Upper lobe of right lung (tissue), 1 donor: ENCODE data around the gene PHF8. TPM values are rescaled to one million over a fixed set of nuclear protein-coding genes. Genes with fewer than 3 reads are reported as not detected.

Experiments
- ATAC-seq: fragments of 200-7000 bp; cut with Tn5 transposase; one replicate; pipeline ENCODE4 v1.9.1; 2020; ENCODE audit warnings: mild to moderate bottlenecking, moderate library complexity
- DNase-seq: peaks from one replicate; pipeline ENCODE4 v3.0.0-alpha.2; 2020
- H3K27ac ChIP-seq: fragments of 200-600 bp; one replicate; pipeline ENCODE4 v1.8.0; 2022
- H3K27me3 ChIP-seq: fragments of 200-600 bp; one replicate; pipeline ENCODE4 v1.8.0; 2022; ENCODE audit warnings: mild to moderate bottlenecking
- H3K36me3 ChIP-seq: fragments of 200-600 bp; one replicate; pipeline ENCODE4 v1.8.0; 2022
- H3K4me1 ChIP-seq: fragments of 200-600 bp; one replicate; pipeline ENCODE4 v1.8.0; 2022
- H3K4me3 ChIP-seq: fragments of 200-600 bp; one replicate; pipeline ENCODE4 v1.8.0; 2022; ENCODE audit warnings: mild to moderate bottlenecking
- H3K9me3 ChIP-seq: fragments of 200-600 bp; one replicate; pipeline ENCODE4 v1.8.0; 2022
- intact Hi-C: fragments of 100-400 bp; cut with DNase I; formaldehyde crosslinking; loops from one replicate; pipeline ENCODE4 v1.11.0; 2022
- long read RNA-seq: library from polyadenylated mRNA; unstranded; transcript quantifications from one replicate; pipeline ENCODE4 v2.0.0, GENCODE V29; 2021
- total RNA-seq: library from RNA; stranded (reverse); fragmentation: NEBNext Ultra II Directional; extraction: Animal tissue kit (Norgen Biotek cat#: 25700); gene quantifications from one replicate; pipeline ENCODE4 v1.2.1, GENCODE V29; 2021
- TF ChIP-seq, protein P1 (sequence below): fragments of 200-600 bp; IDR thresholded peaks from one replicate; pipeline ENCODE4 v1.8.0; 2022; ENCODE audit warnings: antibody characterized with exemption
- donor health status: DM: no; HTN: yes; CAD: no; lungs with severe emphysema.

The PHF8 gene
- total RNA-seq: 28.5 TPM
- long read RNA-seq, partial matches to known transcripts: 5 of 8 reads
- long read RNA-seq, other reads (novel, unspliced or antisense): 3 of 8 reads

DNA sequence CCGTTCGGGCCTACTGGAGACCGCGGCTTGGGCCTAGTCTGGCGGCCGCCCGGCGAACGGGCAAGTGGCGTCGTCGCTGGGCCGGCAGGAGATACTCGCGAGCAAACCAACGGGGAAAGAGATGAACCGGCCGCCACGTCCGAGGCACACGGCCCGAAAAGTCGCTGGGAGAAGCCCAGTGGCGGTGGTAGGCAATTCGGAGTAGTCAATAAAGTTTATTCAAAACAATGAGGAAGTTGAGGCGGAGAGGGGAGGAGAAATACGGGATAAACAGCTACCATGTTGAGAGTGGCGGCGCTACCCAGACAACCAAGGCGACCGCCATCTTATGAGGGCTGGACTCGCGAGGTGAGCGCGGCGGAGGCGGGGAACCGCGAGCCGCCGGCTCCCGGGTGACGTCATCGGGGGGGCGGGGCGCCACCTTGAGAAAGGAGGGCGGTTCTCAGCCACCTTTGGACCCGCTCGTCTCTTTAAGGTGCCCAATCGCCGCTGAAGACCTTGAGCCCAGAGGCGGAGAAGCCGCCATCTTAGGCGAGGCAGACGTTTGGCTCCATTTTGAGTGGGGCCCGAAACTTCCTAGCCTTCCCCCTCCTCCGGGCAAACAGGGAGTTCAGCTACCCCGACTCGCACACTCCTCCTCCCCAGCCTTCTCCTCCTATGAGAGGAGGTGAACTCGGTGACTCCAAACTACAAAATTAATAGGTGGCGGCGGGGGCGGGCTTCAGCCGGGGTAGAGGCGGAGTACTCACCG is at the start of gene PHF8:
TSS of gene PHF8 (minus strand) at position 348 of the 751 bp plus-strand sequence. CDS start 1,745 bp downstream, outside the sequence.
- Histone ChIP-seq H3K27ac (peak within 1 kb of the TSS; percentile 97), H3K27me3 (no peaks in the 10 kb centered on the region), H3K4me3 (peak within 1 kb of the TSS; percentile 66), H3K36me3 (peaks cover 14% of the 10 kb centered on the region), H3K4me1 (peaks cover 4% of the 10 kb centered on the region), H3K9me3 (no peaks in the 10 kb centered on the region)
- ATAC-seq (peak; percentile 95), DNase-seq (peak; percentile 97)
- TF ChIP-seq, protein P1, sequence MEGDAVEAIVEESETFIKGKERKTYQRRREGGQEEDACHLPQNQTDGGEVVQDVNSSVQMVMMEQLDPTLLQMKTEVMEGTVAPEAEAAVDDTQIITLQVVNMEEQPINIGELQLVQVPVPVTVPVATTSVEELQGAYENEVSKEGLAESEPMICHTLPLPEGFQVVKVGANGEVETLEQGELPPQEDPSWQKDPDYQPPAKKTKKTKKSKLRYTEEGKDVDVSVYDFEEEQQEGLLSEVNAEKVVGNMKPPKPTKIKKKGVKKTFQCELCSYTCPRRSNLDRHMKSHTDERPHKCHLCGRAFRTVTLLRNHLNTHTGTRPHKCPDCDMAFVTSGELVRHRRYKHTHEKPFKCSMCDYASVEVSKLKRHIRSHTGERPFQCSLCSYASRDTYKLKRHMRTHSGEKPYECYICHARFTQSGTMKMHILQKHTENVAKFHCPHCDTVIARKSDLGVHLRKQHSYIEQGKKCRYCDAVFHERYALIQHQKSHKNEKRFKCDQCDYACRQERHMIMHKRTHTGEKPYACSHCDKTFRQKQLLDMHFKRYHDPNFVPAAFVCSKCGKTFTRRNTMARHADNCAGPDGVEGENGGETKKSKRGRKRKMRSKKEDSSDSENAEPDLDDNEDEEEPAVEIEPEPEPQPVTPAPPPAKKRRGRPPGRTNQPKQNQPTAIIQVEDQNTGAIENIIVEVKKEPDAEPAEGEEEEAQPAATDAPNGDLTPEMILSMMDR: no peak
- intact Hi-C loops: no loop called here

DNA sequence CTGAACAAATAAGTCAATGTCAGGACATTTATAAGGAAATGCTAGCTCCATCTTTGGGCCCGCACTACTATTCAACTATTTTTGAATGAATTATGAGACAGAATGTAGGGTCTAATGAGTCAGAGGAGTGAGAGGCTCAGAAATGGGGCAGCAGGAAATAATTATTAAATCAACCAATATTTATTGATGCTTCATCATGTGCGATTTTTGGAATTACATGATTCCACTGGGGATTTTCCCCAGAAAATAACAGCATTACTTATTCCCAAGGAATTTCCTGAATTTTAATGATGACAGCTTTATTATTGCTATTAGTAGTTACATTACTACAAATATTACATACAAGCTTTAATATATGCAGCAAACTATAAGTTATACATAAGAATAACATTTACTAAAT is 49.3 kb upstream of the PHF8 start:
- no peaks in the 10 kb centered on the region for H3K4me1 ChIP-seq
- no peaks in the 10 kb centered on the region for H3K27me3 ChIP-seq
- H3K27ac ChIP-seq: no peak overlapping the region
- H3K36me3 ChIP-seq: no peaks in the 10 kb centered on the region
- ATAC-seq (no peak), DNase-seq (no peak)
- intact Hi-C loops: no loop called here
- TF ChIP-seq, protein P1: no peak
- no peak overlapping the region for H3K4me3 ChIP-seq
- H3K9me3 ChIP-seq: no peaks in the 10 kb centered on the region

DNA sequence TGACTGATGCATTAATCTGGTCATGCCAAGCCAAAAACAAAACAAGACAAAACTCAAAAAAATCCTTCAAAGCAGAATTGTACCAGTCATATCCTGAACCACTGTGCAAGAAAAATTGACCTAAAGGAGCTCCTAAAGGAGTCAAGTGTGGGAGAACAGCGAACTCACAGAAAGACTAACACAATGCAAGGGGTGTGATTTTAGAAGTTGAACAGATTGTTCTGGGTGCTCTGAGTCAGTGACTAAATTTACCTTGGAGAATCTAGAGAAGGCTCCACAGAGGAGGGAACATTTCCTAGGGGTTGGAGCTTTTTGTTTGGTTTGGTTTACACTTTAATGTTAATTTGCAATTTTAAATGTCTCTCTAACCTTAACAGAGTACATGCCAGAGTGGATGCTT is 48.9 kb upstream of the PHF8 start:
- Histone ChIP-seq H3K4me3 (no peak overlapping the region), H3K27ac (no peak overlapping the region), H3K9me3 (no peaks in the 10 kb centered on the region), H3K4me1 (no peaks in the 10 kb centered on the region), H3K36me3 (no peaks in the 10 kb centered on the region), H3K27me3 (no peaks in the 10 kb centered on the region)
- DNase-seq (no peak), ATAC-seq (no peak)
- intact Hi-C loops: no loop called here
- TF ChIP-seq, protein P1: no peak

DNA sequence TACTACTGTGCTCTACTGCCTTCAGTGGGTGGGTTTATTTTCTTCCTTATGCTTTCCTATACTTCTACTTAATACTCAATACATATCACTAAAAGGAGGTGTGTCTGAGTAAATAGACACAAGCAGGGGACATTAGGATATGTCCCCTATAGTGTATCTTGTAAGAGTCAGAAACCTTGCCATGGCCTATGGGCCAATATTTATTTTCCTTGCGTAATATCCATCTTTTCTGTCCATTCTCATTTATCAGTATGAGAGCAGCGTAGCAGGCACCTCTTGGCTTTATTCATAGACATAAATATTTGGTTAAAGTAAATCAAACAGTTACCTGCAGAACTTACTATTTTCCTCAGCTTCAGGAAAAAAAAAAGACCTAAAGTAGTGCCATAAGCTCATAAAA is 46.6 kb upstream of the PHF8 start:
- Histone ChIP-seq H3K27me3 (no peaks in the 10 kb centered on the region), H3K4me3 (no peak overlapping the region), H3K27ac (no peak overlapping the region), H3K9me3 (no peaks in the 10 kb centered on the region), H3K36me3 (no peaks in the 10 kb centered on the region), H3K4me1 (no peaks in the 10 kb centered on the region)
- DNase-seq: no peak
- TF ChIP-seq, protein P1: no peak
- intact Hi-C loops: no loop called here
- ATAC-seq: no peak

DNA sequence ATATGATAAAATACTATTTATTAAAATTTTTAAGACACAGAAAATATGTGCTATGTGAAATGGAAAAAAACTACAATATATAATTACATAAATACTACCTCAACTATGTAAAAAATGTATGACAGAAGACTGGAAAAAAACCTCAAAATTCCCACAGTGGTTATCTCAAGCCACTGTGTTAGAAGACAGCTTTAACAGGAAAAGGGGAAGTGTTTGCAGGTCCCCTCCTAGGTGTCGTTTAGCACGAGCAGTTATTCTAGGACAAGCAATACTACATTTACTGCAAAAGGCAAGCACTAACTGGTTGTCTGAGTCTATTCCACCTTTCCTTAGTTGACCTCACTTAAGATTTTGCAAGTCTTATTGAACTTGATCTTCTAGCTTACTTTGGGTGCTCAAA is 44.9 kb upstream of the PHF8 start:
- no peak for DNase-seq
- intact Hi-C loops: no loop called here
- H3K27me3 ChIP-seq: no peaks in the 10 kb centered on the region

More for the DNA sequence above, 44.9 kb upstream of the PHF8 start:
- no peak overlapping the region for H3K4me3 ChIP-seq
- no peaks in the 10 kb centered on the region for H3K4me1 ChIP-seq
- H3K27ac ChIP-seq: no peak overlapping the region
- H3K36me3 ChIP-seq: peaks cover 12% of the 10 kb centered on the region
- TF ChIP-seq, protein P1: no peak
- no peaks in the 10 kb centered on the region for H3K9me3 ChIP-seq
- no peak for ATAC-seq
